GM19372 (cell line): ENCODE data around the gene GRXCR2.
"Not testable (repeated sequence)": the region's sequence is repeated elsewhere in the genome, so short reads cannot be mapped to it uniquely, and the experiment has no call there.

Experiments used
- ATAC-seq: cut with Tn5 transposase; IDR thresholded peaks from one replicate; pipeline ENCODE4 v1.9.1; 2021; ENCODE audit warnings: mild to moderate bottlenecking, low read depth, moderate library complexity; ENCODE audit not compliant: unreplicated experiment

The GRXCR2 gene

GRCh38 chr5:145872914-145873313 lies at the start of gene GRXCR2:
GRXCR2 (minus strand) TSS chr5:145873014; CDS start chr5:145872968, 46 bp downstream.
- no peak for ATAC-seq

- ATAC-seq: no peak
These were observed 49.2 kb upstream of the GRXCR2 start for GRCh38 chr5:145922059-145922458.

- ATAC-seq: no peak
These were observed 48.4 kb upstream of the GRXCR2 start for GRCh38 chr5:145921211-145921610.

GRCh38 chr5:145920542-145921210 lies 47.9 kb upstream of the GRXCR2 start:
- ATAC-seq: no peak

- ATAC-seq: no peak
These were observed 46.6 kb upstream of the GRXCR2 start for GRCh38 chr5:145919413-145919812.

GRCh38 chr5:145918397-145918796 lies 45.6 kb upstream of the GRXCR2 start:
- no peak for ATAC-seq

GRCh38 chr5:145917288-145917687 lies 44.5 kb upstream of the GRXCR2 start:
- ATAC-seq: no peak

GRCh38 chr5:145915970-145916638 lies 43.3 kb upstream of the GRXCR2 start:
- no peak for ATAC-seq

GRCh38 chr5:145913701-145914100 lies 40.9 kb upstream of the GRXCR2 start:
- ATAC-seq: no peak

- ATAC-seq: no peak
These were observed 39.8 kb upstream of the GRXCR2 start for GRCh38 chr5:145912594-145912993.

GRCh38 chr5:145912019-145912418 lies 39.2 kb upstream of the GRXCR2 start:
- no peak for ATAC-seq

GRCh38 chr5:145911164-145911563 lies 38.4 kb upstream of the GRXCR2 start:
- ATAC-seq: no peak

GRCh38 chr5:145908206-145908960 lies 35.6 kb upstream of the GRXCR2 start:
- no peak for ATAC-seq

- no peak for ATAC-seq
These were observed 33.6 kb upstream of the GRXCR2 start for GRCh38 chr5:145906401-145906800.

GRCh38 chr5:145904743-145905142 lies 31.9 kb upstream of the GRXCR2 start:
- ATAC-seq: no peak

- no peak for ATAC-seq
These were observed 31.1 kb upstream of the GRXCR2 start for GRCh38 chr5:145903867-145904266.

GRCh38 chr5:145903113-145903512 lies 30.3 kb upstream of the GRXCR2 start:
- no peak for ATAC-seq

- no peak for ATAC-seq
These were observed 29.6 kb upstream of the GRXCR2 start for GRCh38 chr5:145902421-145902820.

- no peak for ATAC-seq
These were observed 25.4 kb upstream of the GRXCR2 start for GRCh38 chr5:145898171-145898570.

GRCh38 chr5:145891378-145891777 lies 18.6 kb upstream of the GRXCR2 start:
- ATAC-seq: not testable (repeated sequence)

GRCh38 chr5:145889611-145890010 lies 16.8 kb upstream of the GRXCR2 start:
- no peak for ATAC-seq
